H1 (cell line): ENCODE results near the gene DOCK9. TPM values are rescaled to one million over a fixed set of nuclear protein-coding genes. Genes with fewer than 3 reads are reported as not detected.

Experiments used
- CTCF ChIA-PET: fragments of 300-600 bp; sonication (Branson Sonifier 250); formaldehyde crosslinking; loops from one replicate; lab custom pipeline; 2021; ENCODE audit not compliant: partially characterized antibody; lab: Charles Lee
- POLR2A ChIA-PET: fragments of 300-600 bp; sonication (Branson Sonifier 250); formaldehyde crosslinking; loops from one replicate; lab custom pipeline; 2021; ENCODE audit warnings: inconsistent platforms; ENCODE audit not compliant: partially characterized antibody; lab: Charles Lee
- DNase-seq, 2 experiments: peaks; one replicate each; pipeline versions ENCODE4 v3.0.0 to v3.0.0-alpha.2; 2010 to 2022; ENCODE audit warnings: low spot score in 2 of 2, low read depth in 1 of 2, mixed read lengths in 1 of 2
- FAIRE-seq: peaks from 2 replicates; lab custom pipeline; 2011; peaks lifted over from hg19 to GRCh38; lab: Jason Lieb, UNC
- H2AFZ ChIP-seq: 2 replicates; pipeline ENCODE4 v1.8.1; 2012; ENCODE audit warnings: low read length, inconsistent platforms
- H2AK5ac ChIP-seq: 2 replicates; pipeline ENCODE4 v1.6.1; 2013; ENCODE audit warnings: low read depth, low read length
- H2BK120ac ChIP-seq: replicated peaks from 2 replicates; pipeline ENCODE3; 2013; ENCODE audit warnings: low read depth, low read length, inconsistent platforms
- H2BK12ac ChIP-seq: 2 replicates; pipeline ENCODE4 v1.6.1; 2013; ENCODE audit warnings: low read depth, low read length
- H2BK15ac ChIP-seq: 2 replicates; pipeline ENCODE4 v1.6.1; 2013; ENCODE audit warnings: low read length
- H2BK20ac ChIP-seq: 2 replicates; pipeline ENCODE4 v1.6.1; 2013; ENCODE audit warnings: low read length
- H2BK5ac ChIP-seq: 2 replicates; pipeline ENCODE4 v1.6.1; 2013; ENCODE audit warnings: low read depth, low read length
- H3K14ac ChIP-seq: 2 replicates; pipeline ENCODE4 v1.6.1; 2013; ENCODE audit warnings: inconsistent platforms; ENCODE audit not compliant: insufficient read length
- H3K18ac ChIP-seq: 2 replicates; pipeline ENCODE4 v1.6.1; 2013; ENCODE audit warnings: low read length; ENCODE audit errors: extremely low read depth
- H3K23ac ChIP-seq: 2 replicates; pipeline ENCODE4 v1.6.1; 2013; ENCODE audit warnings: inconsistent platforms; ENCODE audit not compliant: insufficient read length
- H3K23me2 ChIP-seq: 2 replicates; pipeline ENCODE4 v1.6.1; 2013; ENCODE audit warnings: low read depth, low read length
- H3K27ac ChIP-seq: 2 replicates; pipeline ENCODE4 v1.6.1; 2011; ENCODE audit warnings: low read depth, low read length, inconsistent platforms
- H3K27me3 ChIP-seq, 4 experiments: replicated peaks in 1 of 4; 1 replicate in 1 of 4; 2 replicates in 3 of 4; pipeline versions ENCODE4 v1.6.1 to v1.8.1; 2011 to 2013; ENCODE audit warnings: low read length in 3 of 4, mild to moderate bottlenecking in 3 of 4, inconsistent platforms in 2 of 4, mixed read lengths in 2 of 4, moderate library complexity in 1 of 4; ENCODE audit not compliant: control insufficient read depth in 3 of 4, insufficient read depth in 3 of 4; ENCODE audit errors: extremely low read depth in 1 of 4
- H3K36me3 ChIP-seq, 4 experiments: 2 replicates each; pipeline versions ENCODE4 v1.6.1 to v1.8.1; 2011 to 2013; ENCODE audit warnings: mild to moderate bottlenecking in 4 of 4, low read length in 3 of 4, moderate library complexity in 2 of 4, control low read depth in 1 of 4, inconsistent platforms in 1 of 4; ENCODE audit not compliant: insufficient read depth in 4 of 4, control insufficient read depth in 2 of 4
- H3K4ac ChIP-seq: replicated peaks from 2 replicates; pipeline ENCODE3; 2013; ENCODE audit warnings: low read length, low read depth, mixed read lengths, inconsistent platforms; ENCODE audit not compliant: insufficient read length
- H3K4me1 ChIP-seq, 4 experiments: replicated peaks in 1 of 4; 1 replicate in 1 of 4; 2 replicates in 3 of 4; pipeline versions ENCODE4 v1.6.1 to v1.8.1; 2011 to 2013; ENCODE audit warnings: low read length in 3 of 4, inconsistent platforms in 2 of 4, mixed read lengths in 1 of 4; ENCODE audit not compliant: insufficient read depth in 4 of 4, control insufficient read depth in 3 of 4
- H3K4me2 ChIP-seq, 2 experiments: 2 replicates each; pipeline versions ENCODE4 v1.6.1 to v1.8.1; 2011 to 2013; ENCODE audit warnings: low read depth in 2 of 2, low read length in 2 of 2, control low read depth in 1 of 2, inconsistent platforms in 1 of 2, mild to moderate bottlenecking in 1 of 2; ENCODE audit not compliant: insufficient read depth in 1 of 2
- H3K4me3 ChIP-seq, 4 experiments: fragments of 200-600, 300-600 bp in 1 of 4; sonication (generic), shearing (Covaris generic), sonication (Bioruptor Twin) in 1 of 4; 2 replicates each; pipeline versions ENCODE4 v1.5.1 to v1.8.1; 2011 to 2016; ENCODE audit warnings: low read length in 4 of 4, low read depth in 3 of 4, control low read depth in 2 of 4, inconsistent platforms in 2 of 4, mild to moderate bottlenecking in 2 of 4, mixed read lengths in 1 of 4, moderate library complexity in 1 of 4; ENCODE audit not compliant: insufficient read depth in 2 of 4; ENCODE audit errors: extremely low read depth in 1 of 4
- H3K56ac ChIP-seq: replicated peaks from 2 replicates; pipeline ENCODE3; 2013; ENCODE audit warnings: low read depth, mild to moderate bottlenecking, mixed read lengths, low read length, inconsistent platforms; ENCODE audit not compliant: insufficient read length
- H3K79me1 ChIP-seq: 2 replicates; pipeline ENCODE4 v1.6.1; 2013; ENCODE audit warnings: low read depth, low read length, control low read depth
- H3K79me2 ChIP-seq, 2 experiments: 2 replicates each; pipeline versions ENCODE4 v1.6.1 to v1.8.1; 2012 to 2013; ENCODE audit warnings: low read length in 2 of 2, mild to moderate bottlenecking in 2 of 2, inconsistent platforms in 1 of 2; ENCODE audit not compliant: insufficient read depth in 2 of 2, control insufficient read depth in 1 of 2
- H3K9ac ChIP-seq, 4 experiments: replicated peaks in 1 of 4; 1 replicate in 1 of 4; 2 replicates in 3 of 4; pipeline versions ENCODE4 v1.6.1 to v1.8.1; 2011 to 2013; ENCODE audit warnings: low read depth in 3 of 4, low read length in 3 of 4, control low read depth in 2 of 4, mild to moderate bottlenecking in 2 of 4, moderate library complexity in 2 of 4, inconsistent platforms in 1 of 4; ENCODE audit errors: extremely low read depth in 1 of 4
- H3K9me3 ChIP-seq, 2 experiments: 2 replicates each; pipeline versions ENCODE4 v1.6.1 to v1.8.1; 2012 to 2013; ENCODE audit warnings: mild to moderate bottlenecking in 2 of 2, moderate library complexity in 2 of 2, control low read depth in 1 of 2, inconsistent platforms in 1 of 2, low read depth in 1 of 2, low read length in 1 of 2, mixed read lengths in 1 of 2; ENCODE audit not compliant: insufficient read depth in 2 of 2
- H4K20me1 ChIP-seq, 2 experiments: replicated peaks in 1 of 2; 2 replicates each; pipeline versions ENCODE3 to v1.8.1; 2011 to 2013; ENCODE audit warnings: inconsistent platforms in 2 of 2, low read length in 2 of 2, mild to moderate bottlenecking in 1 of 2; ENCODE audit not compliant: insufficient read depth in 2 of 2, control insufficient read depth in 1 of 2
- H4K5ac ChIP-seq: 2 replicates; pipeline ENCODE4 v1.6.1; 2013; ENCODE audit warnings: low read length, low read depth, mixed read lengths, inconsistent platforms; ENCODE audit not compliant: insufficient read length
- H4K8ac ChIP-seq: 2 replicates; pipeline ENCODE4 v1.8.0; 2013; ENCODE audit warnings: mild to moderate bottlenecking, moderate library complexity, low read length, inconsistent platforms; ENCODE audit not compliant: insufficient read depth; ENCODE audit errors: extremely low read depth
- H4K91ac ChIP-seq: replicated peaks from 2 replicates; pipeline ENCODE3; 2013; ENCODE audit warnings: low read length, mixed read lengths, inconsistent platforms; ENCODE audit not compliant: insufficient read length
- BCL11A ChIP-seq, 2 experiments: IDR thresholded peaks; one replicate each; pipeline ENCODE4 v1.6.1; 2011; ENCODE audit warnings: low read depth in 2 of 2, low read length in 2 of 2, mild to moderate bottlenecking in 2 of 2
- BRCA1 ChIP-seq: IDR thresholded peaks from 2 replicates; pipeline ENCODE4 v1.6.1; 2012; ENCODE audit warnings: low read depth, low read length, improper control_type of control experiment
- CTCF ChIP-seq, 3 experiments: IDR thresholded peaks; 1 replicate in 2 of 3; 2 replicates in 1 of 3; pipeline versions ENCODE4 v1.5.1 to v1.6.1; 2011; ENCODE audit warnings: low read length in 3 of 3, mild to moderate bottlenecking in 3 of 3, inconsistent platforms in 2 of 3, low read depth in 1 of 3, moderate library complexity in 1 of 3; ENCODE audit not compliant: insufficient read depth in 1 of 3; ENCODE audit errors: control extremely low read depth in 1 of 3
- EP300 ChIP-seq, 2 experiments: IDR thresholded peaks; 1 replicate in 1 of 2; 2 replicates in 1 of 2; pipeline ENCODE4 v1.6.1; 2011 to 2012; ENCODE audit warnings: low read depth in 2 of 2, low read length in 2 of 2, mild to moderate bottlenecking in 2 of 2, borderline replicate concordance in 1 of 2, inconsistent platforms in 1 of 2, moderate library complexity in 1 of 2
- SRF ChIP-seq: IDR thresholded peaks from 2 replicates; pipeline ENCODE4 v1.6.1; 2011; ENCODE audit warnings: mild to moderate bottlenecking, low read depth, low read length, moderate library complexity
- SUZ12 ChIP-seq: fragments of 200-600 bp; sonication (generic); IDR thresholded peaks from 2 replicates; pipeline ENCODE4 v1.6.1; 2012; ENCODE audit warnings: mild to moderate bottlenecking, inconsistent platforms, low read length, moderate library complexity, mixed read lengths
- YY1 ChIP-seq: IDR thresholded peaks from 2 replicates; pipeline ENCODE4 v1.6.1; 2011; ENCODE audit warnings: low read depth, mild to moderate bottlenecking, low read length
- WGBS, 2 experiments: shearing (Covaris generic) in 1 of 2; methylation state at CpG; one replicate each; pipeline versions ENCODE4 v1.1.6 to v1.1.7; 2013 to 2015; ENCODE audit warnings: low lambda C conversion rate in 2 of 2, mixed read lengths in 2 of 2, inconsistent platforms in 1 of 2, low coverage in 1 of 2, missing lambda C conversion rate in 1 of 2; ENCODE audit not compliant: insufficient replicate concordance in 2 of 2, insufficient coverage in 1 of 2, insufficient read length in 1 of 2; ENCODE audit errors: extremely low coverage in 1 of 2, missing lambda C conversion rate in 1 of 2; 5-methylcytosine and 5-hydroxymethylcytosine counted together
- polyA plus RNA-seq, 7 experiments: library from polyadenylated mRNA; depleted of rRNA in 3 of 7; stranded (reverse) in 5 of 7; unstranded in 2 of 7; fragments of >200 nt in 5 of 7; fragments of 200-250 nt in 2 of 7; gene quantifications; 1 replicate in 5 of 7; 2 replicates in 1 of 7; 4 replicates in 1 of 7; pipeline versions ENCODE4 v1.2.1 to v1.2.3, GENCODE V29; 2011 to 2013; ENCODE audit warnings: missing spikeins in 2 of 7, mixed read lengths in 2 of 7
- total RNA-seq: library from RNA; stranded (reverse); fragmentation: NEBNext Ultra II Directional; extraction: Animal tissue kit (Norgen Biotek cat#: 25700); gene quantifications from 2 replicates; pipeline ENCODE4 v1.2.1, GENCODE V29; 2021

Gene DOCK9
- total and polyA plus RNA-seq, 2 of the 8 experiments (the other 6 are each of a cell fraction or from before 2014, with no cell fraction given): 21.6 to 31.5 TPM

- no peak overlapping the region for H2AK5ac ChIP-seq
- H3K4me1 ChIP-seq: no peaks in the 10 kb centered on the region; a peak in 1 of 7 replicates
- no peak overlapping the region for H2BK15ac ChIP-seq
- no peaks in the 10 kb centered on the region for H3K36me3 ChIP-seq
- H3K14ac ChIP-seq: no peak overlapping the region
- no peak overlapping the region for H2BK120ac ChIP-seq
- ChIA-PET POLR2A (no interaction called here), CTCF (interaction anchor here (0.7 to 5.0 kb wide), 14 partner anchors 11 to 328 kb away, joined by 3 to 37 read pairs (median 4); no protein-coding TSS in a partner anchor)
- H3K79me2 ChIP-seq: no peaks in the 10 kb centered on the region
- H2BK20ac ChIP-seq: no peak overlapping the region
- H3K27ac ChIP-seq: no peak overlapping the region
- peak overlapping the region; percentile 80; the same call in 1 of the 2 replicates for H2AFZ ChIP-seq
- H3K56ac ChIP-seq: no peak overlapping the region
- no peaks in the 10 kb centered on the region for H3K27me3 ChIP-seq
- FAIRE-seq: no peak
- H3K9ac ChIP-seq: no peak overlapping the region
- no peaks in the 10 kb centered on the region for H3K23me2 ChIP-seq
- no peak overlapping the region for H4K5ac ChIP-seq
- no peaks in the 10 kb centered on the region for H3K79me1 ChIP-seq
- H2BK5ac ChIP-seq: no peak overlapping the region
- H4K8ac ChIP-seq: no peak overlapping the region
- H4K20me1 ChIP-seq: no peaks in the 10 kb centered on the region
- H2BK12ac ChIP-seq: no peak overlapping the region
- H3K23ac ChIP-seq: no peak overlapping the region
- no peak overlapping the region; the same call in 1 of the 2 replicates for H3K18ac ChIP-seq
- WGBS, 2 experiments: 77% methylated on average over 12 of the region's 12 CpGs; no CpG with 5 or more reads in 1 of the 2 experiments
- H4K91ac ChIP-seq: no peak overlapping the region
- DNase-seq: peak in 1 of 2 experiments; percentile 77
- no peak overlapping the region for H3K4me2 ChIP-seq
- H3K9me3 ChIP-seq: no peaks in the 10 kb centered on the region
- H3K4me3 ChIP-seq: no peak overlapping the region
- no peak overlapping the region for H3K4ac ChIP-seq
- TF ChIP-seq SUZ12: no peak
- TF ChIP-seq CTCF (IDR thresholded peaks at IDR 0.05; ENCODE audit: control extremely low read depth in 1 of 3, insufficient read depth in 1 of 3, low read depth in 1 of 3, low read length in 3 of 3): peak; percentile 63 to 84 (median 67)
- TF ChIP-seq EP300 (IDR thresholded peaks at IDR 0.05; ENCODE audit: borderline replicate concordance in 1 of 2, low read depth in 2 of 2, low read length in 2 of 2): no peak
- TF ChIP-seq BCL11A (IDR thresholded peaks at IDR 0.05; ENCODE audit: low read depth in 2 of 2, low read length in 2 of 2): no peak
- TF ChIP-seq YY1: no peak
- TF ChIP-seq SRF: no peak
- no peak for TF ChIP-seq BRCA1
Observed at GRCh38 chr13:98772794-98773452, 204.9 kb downstream of the DOCK9 start.
